Fibroblast of lung (primary cell): Measurements from ENCODE around the gene LSM3. TPM values are rescaled to one million over a fixed set of nuclear protein-coding genes. Genes with fewer than 3 reads are reported as not detected.

Source experiments
- DNase-seq, 2 donors: peaks; one replicate each; pipeline versions ENCODE4 v3.0.0 to v3.0.0-alpha.2; 2010; ENCODE audit warnings: low read depth in 2 of 2
- H2AFZ ChIP-seq: 2 replicates; pipeline ENCODE4 v1.5.1; 2012; ENCODE audit warnings: low read length, control low read depth, inconsistent platforms
- H3K27ac ChIP-seq: 2 replicates; pipeline ENCODE4 v1.5.1; 2011; ENCODE audit warnings: low read length, control low read depth; ENCODE audit not compliant: insufficient read depth
- H3K27me3 ChIP-seq: 2 replicates; pipeline ENCODE4 v1.5.1; 2011; ENCODE audit warnings: mild to moderate bottlenecking, low read length; ENCODE audit not compliant: control insufficient read depth, insufficient read depth
- H3K36me3 ChIP-seq: 2 replicates; pipeline ENCODE4 v1.5.1; 2011; ENCODE audit warnings: low read length; ENCODE audit not compliant: control insufficient read depth, insufficient read depth
- H3K4me1 ChIP-seq: 2 replicates; pipeline ENCODE4 v1.5.1; 2011; ENCODE audit warnings: low read length; ENCODE audit not compliant: control insufficient read depth, insufficient read depth; ENCODE audit errors: extremely low read depth
- H3K4me2 ChIP-seq: 2 replicates; pipeline ENCODE4 v1.5.1; 2011; ENCODE audit warnings: low read length, control low read depth; ENCODE audit not compliant: insufficient read depth; ENCODE audit errors: extremely low read depth
- H3K4me3 ChIP-seq, 4 experiments: fragments of 200-600 bp in 1 of 4; sonication (generic) in 1 of 4; replicated peaks in 1 of 4; 2 replicates each; pipeline ENCODE4 v1.5.1; 2011 to 2016; ENCODE audit warnings: low read length in 4 of 4, low read depth in 3 of 4, mild to moderate bottlenecking in 3 of 4, control low read depth in 2 of 4, inconsistent platforms in 1 of 4, mixed read lengths in 1 of 4; ENCODE audit not compliant: insufficient read depth in 1 of 4; ENCODE audit errors: control extremely low read depth in 1 of 4
- H3K79me2 ChIP-seq: 2 replicates; pipeline ENCODE4 v1.5.1; 2012; ENCODE audit warnings: mild to moderate bottlenecking, low read length, inconsistent platforms; ENCODE audit not compliant: control insufficient read depth, insufficient read depth
- H3K9ac ChIP-seq: 2 replicates; pipeline ENCODE4 v1.5.1; 2011; ENCODE audit warnings: mild to moderate bottlenecking, low read length, control low read depth; ENCODE audit not compliant: insufficient read depth
- H3K9me3 ChIP-seq: 2 replicates; pipeline ENCODE4 v1.5.1; 2012; ENCODE audit warnings: low read depth, low read length; ENCODE audit not compliant: control insufficient read depth, insufficient read depth
- H4K20me1 ChIP-seq: 2 replicates; pipeline ENCODE4 v1.5.1; 2011; ENCODE audit warnings: low read length; ENCODE audit not compliant: control insufficient read depth, insufficient read depth; ENCODE audit errors: extremely low read depth
- EZH2 ChIP-seq: IDR thresholded peaks from 2 replicates; pipeline ENCODE4 v1.5.1; 2012; ENCODE audit warnings: low read length, control low read depth, mild to moderate bottlenecking; ENCODE audit errors: missing control alignments
- polyA plus RNA-seq, 2 donors: library from polyadenylated mRNA; depleted of rRNA in 1 of 2; stranded (reverse) in 1 of 2; unstranded in 1 of 2; fragments of >200 nt; gene quantifications; 2 replicates each; pipeline ENCODE4 v1.2.1, GENCODE V29; 2011 to 2012; ENCODE audit warnings: missing spikeins in 1 of 2
- total RNA-seq: library from RNA; depleted of rRNA; stranded (reverse); fragments of >200 nt; gene quantifications from 2 replicates; pipeline ENCODE4 v1.2.1, GENCODE V29; 2014
- TF ChIP-seq, protein P1 (sequence below), 2 donors: IDR thresholded peaks in 1 of 2; conservative IDR thresholded peaks in 1 of 2; 1 replicate in 1 of 2; 2 replicates in 1 of 2; pipeline ENCODE4 v1.5.1; 2011 to 2012; ENCODE audit warnings: low read length in 2 of 2, control low read depth in 1 of 2, inconsistent platforms in 1 of 2, low read depth in 1 of 2, mild to moderate bottlenecking in 1 of 2

The LSM3 gene
- total and polyA plus RNA-seq, 2 donors (not counting 1 experiment from before 2014, with no cell fraction given): 5.1 to 14.9 TPM

- Histone ChIP-seq H3K79me2 (no peaks in the 10 kb centered on the region), H3K4me1 (peaks cover 8% of the 10 kb centered on the region), H3K4me2 (no peak overlapping the region), H3K9ac (no peak overlapping the region), H3K4me3 (no peak overlapping the region), H3K36me3 (peaks cover 66% of the 10 kb centered on the region), H2AFZ (no peak overlapping the region), H4K20me1 (no peaks in the 10 kb centered on the region), H3K27ac (no peak overlapping the region), H3K27me3 (no peaks in the 10 kb centered on the region), H3K9me3 (no peaks in the 10 kb centered on the region)
- no peak for TF ChIP-seq EZH2
- TF ChIP-seq, protein P1, sequence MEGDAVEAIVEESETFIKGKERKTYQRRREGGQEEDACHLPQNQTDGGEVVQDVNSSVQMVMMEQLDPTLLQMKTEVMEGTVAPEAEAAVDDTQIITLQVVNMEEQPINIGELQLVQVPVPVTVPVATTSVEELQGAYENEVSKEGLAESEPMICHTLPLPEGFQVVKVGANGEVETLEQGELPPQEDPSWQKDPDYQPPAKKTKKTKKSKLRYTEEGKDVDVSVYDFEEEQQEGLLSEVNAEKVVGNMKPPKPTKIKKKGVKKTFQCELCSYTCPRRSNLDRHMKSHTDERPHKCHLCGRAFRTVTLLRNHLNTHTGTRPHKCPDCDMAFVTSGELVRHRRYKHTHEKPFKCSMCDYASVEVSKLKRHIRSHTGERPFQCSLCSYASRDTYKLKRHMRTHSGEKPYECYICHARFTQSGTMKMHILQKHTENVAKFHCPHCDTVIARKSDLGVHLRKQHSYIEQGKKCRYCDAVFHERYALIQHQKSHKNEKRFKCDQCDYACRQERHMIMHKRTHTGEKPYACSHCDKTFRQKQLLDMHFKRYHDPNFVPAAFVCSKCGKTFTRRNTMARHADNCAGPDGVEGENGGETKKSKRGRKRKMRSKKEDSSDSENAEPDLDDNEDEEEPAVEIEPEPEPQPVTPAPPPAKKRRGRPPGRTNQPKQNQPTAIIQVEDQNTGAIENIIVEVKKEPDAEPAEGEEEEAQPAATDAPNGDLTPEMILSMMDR (conservative IDR thresholded peaks at IDR 0.05 in 1 of 2, IDR thresholded peaks at IDR 0.05 in 1 of 2; ENCODE audit: low read depth in 1 of 2, low read length in 2 of 2): no peak
- no peak for DNase-seq
These were observed 41.2 kb upstream of the LSM3 start for GRCh38 chr3:14137445-14137844.

- Histone ChIP-seq H3K36me3 (peaks cover 59% of the 10 kb centered on the region), H2AFZ (no peak overlapping the region), H3K4me3 (no peak overlapping the region), H4K20me1 (no peaks in the 10 kb centered on the region), H3K9me3 (no peaks in the 10 kb centered on the region), H3K79me2 (no peaks in the 10 kb centered on the region), H3K4me1 (peaks cover 15% of the 10 kb centered on the region), H3K27me3 (no peaks in the 10 kb centered on the region), H3K9ac (no peak overlapping the region), H3K4me2 (no peak overlapping the region), H3K27ac (no peak overlapping the region)
- TF ChIP-seq, protein P1 (conservative IDR thresholded peaks at IDR 0.05 in 1 of 2, IDR thresholded peaks at IDR 0.05 in 1 of 2; ENCODE audit: low read depth in 1 of 2, low read length in 2 of 2): no peak
- no peak for TF ChIP-seq EZH2
- no peak for DNase-seq
These were observed 40.3 kb upstream of the LSM3 start for GRCh38 chr3:14138109-14138877.

GRCh38 chr3:14138878-14139655 lies 39.5 kb upstream of the LSM3 start:
- Histone ChIP-seq H3K9me3 (no peaks in the 10 kb centered on the region), H3K27ac (no peak overlapping the region), H3K27me3 (no peaks in the 10 kb centered on the region), H3K4me3 (no peak overlapping the region), H4K20me1 (no peaks in the 10 kb centered on the region), H3K79me2 (no peaks in the 10 kb centered on the region), H3K36me3 (peaks cover 52% of the 10 kb centered on the region), H2AFZ (no peak overlapping the region), H3K4me2 (no peak overlapping the region), H3K4me1 (peaks cover 18% of the 10 kb centered on the region), H3K9ac (no peak overlapping the region)
- TF ChIP-seq, protein P1 (conservative IDR thresholded peaks at IDR 0.05 in 1 of 2, IDR thresholded peaks at IDR 0.05 in 1 of 2; ENCODE audit: low read depth in 1 of 2, low read length in 2 of 2): no peak
- TF ChIP-seq EZH2: no peak
- DNase-seq: no peak
